H1 (cell line): ENCODE data around the gene ACSF3. TPM values are rescaled to one million over a fixed set of nuclear protein-coding genes. Genes with fewer than 3 reads are reported as not detected.

ENCODE experiments used
- CREB1 ChIP-seq: IDR thresholded peaks from 2 replicates; pipeline ENCODE4 v1.6.1; 2012; ENCODE audit warnings: inconsistent platforms
- GABPA ChIP-seq: IDR thresholded peaks from 2 replicates; pipeline ENCODE4 v1.6.1; 2011; ENCODE audit warnings: mild to moderate bottlenecking, low read length, moderate library complexity, borderline replicate concordance; ENCODE audit not compliant: insufficient read depth
- JUN ChIP-seq: IDR thresholded peaks from 2 replicates; pipeline ENCODE4 v1.6.1; 2011; ENCODE audit warnings: low read depth, mild to moderate bottlenecking, improper control_type of control experiment, low read length
- JUND ChIP-seq: IDR thresholded peaks from 2 replicates; pipeline ENCODE4 v1.6.1; 2011; ENCODE audit warnings: mild to moderate bottlenecking, improper control_type of control experiment, low read length
- NANOG ChIP-seq: IDR thresholded peaks from 2 replicates; pipeline ENCODE4 v1.6.1; 2011; ENCODE audit warnings: low read length, low read depth, mild to moderate bottlenecking, inconsistent platforms; ENCODE audit not compliant: insufficient read depth, poor library complexity, severe bottlenecking
- SAP30 ChIP-seq: fragments of 300-600 bp; sonication (generic); IDR thresholded peaks from 2 replicates; pipeline ENCODE4 v1.7.1; 2012; ENCODE audit warnings: low read length, moderate library complexity, mild to moderate bottlenecking, inconsistent platforms; ENCODE audit not compliant: insufficient read depth, insufficient replicate concordance
- SRF ChIP-seq: IDR thresholded peaks from 2 replicates; pipeline ENCODE4 v1.6.1; 2011; ENCODE audit warnings: mild to moderate bottlenecking, low read depth, low read length, moderate library complexity
- polyA plus RNA-seq, 7 experiments: library from polyadenylated mRNA; depleted of rRNA in 3 of 7; stranded (reverse) in 5 of 7; unstranded in 2 of 7; fragments of >200 nt in 5 of 7; fragments of 200-250 nt in 2 of 7; gene quantifications; 1 replicate in 5 of 7; 2 replicates in 1 of 7; 4 replicates in 1 of 7; pipeline versions ENCODE4 v1.2.1 to v1.2.3, GENCODE V29; 2011 to 2013; ENCODE audit warnings: missing spikeins in 2 of 7, mixed read lengths in 2 of 7
- total RNA-seq: library from RNA; stranded (reverse); fragmentation: NEBNext Ultra II Directional; extraction: Animal tissue kit (Norgen Biotek cat#: 25700); gene quantifications from 2 replicates; pipeline ENCODE4 v1.2.1, GENCODE V29; 2021
- TF ChIP-seq, protein P1 (sequence below): IDR thresholded peaks from 2 replicates; pipeline ENCODE4 v1.6.1; 2012; ENCODE audit warnings: low read length, inconsistent platforms
- TF ChIP-seq, protein P2 (sequence below): IDR thresholded peaks from 2 replicates; pipeline ENCODE4 v1.6.1; 2011; ENCODE audit warnings: low read length, improper control_type of control experiment

Gene ACSF3
- total and polyA plus RNA-seq, 2 of the 8 experiments (the other 6 are each of a cell fraction or from before 2014, with no cell fraction given) = 15.6 to 22.9 TPM

DNA sequence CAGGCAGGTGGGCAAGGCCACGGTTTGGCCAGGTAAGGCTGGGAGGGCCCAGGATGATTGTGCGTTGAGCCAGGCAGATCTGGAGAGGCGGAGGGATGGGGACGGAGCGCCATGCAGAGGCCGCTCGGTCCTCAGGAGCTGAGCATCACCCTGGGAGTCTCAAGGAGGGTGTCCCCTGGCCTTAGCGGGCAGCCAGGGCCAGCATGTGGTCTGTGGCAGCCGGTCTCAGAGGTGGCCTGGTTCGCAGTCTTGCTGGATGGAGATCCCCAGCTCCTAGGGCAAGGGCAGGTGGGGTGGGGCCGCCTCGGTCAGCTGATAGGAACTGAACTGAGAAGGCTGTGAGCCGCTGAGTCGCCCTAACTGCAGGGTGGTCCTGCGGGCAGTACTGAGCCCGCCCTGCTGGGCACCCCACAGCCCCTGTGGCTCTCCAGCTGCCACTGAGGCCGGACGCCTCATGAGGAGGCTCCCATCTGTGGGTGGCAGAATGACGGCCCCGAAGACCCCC, 66.2 kb downstream of the ACSF3 start (continued):
- TF ChIP-seq, protein P1, sequence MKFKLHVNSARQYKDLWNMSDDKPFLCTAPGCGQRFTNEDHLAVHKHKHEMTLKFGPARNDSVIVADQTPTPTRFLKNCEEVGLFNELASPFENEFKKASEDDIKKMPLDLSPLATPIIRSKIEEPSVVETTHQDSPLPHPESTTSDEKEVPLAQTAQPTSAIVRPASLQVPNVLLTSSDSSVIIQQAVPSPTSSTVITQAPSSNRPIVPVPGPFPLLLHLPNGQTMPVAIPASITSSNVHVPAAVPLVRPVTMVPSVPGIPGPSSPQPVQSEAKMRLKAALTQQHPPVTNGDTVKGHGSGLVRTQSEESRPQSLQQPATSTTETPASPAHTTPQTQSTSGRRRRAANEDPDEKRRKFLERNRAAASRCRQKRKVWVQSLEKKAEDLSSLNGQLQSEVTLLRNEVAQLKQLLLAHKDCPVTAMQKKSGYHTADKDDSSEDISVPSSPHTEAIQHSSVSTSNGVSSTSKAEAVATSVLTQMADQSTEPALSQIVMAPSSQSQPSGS = no peak
- TF ChIP-seq CREB1 = no peak
- no peak for TF ChIP-seq JUND
- TF ChIP-seq SRF = no peak
- TF ChIP-seq GABPA = no peak
- TF ChIP-seq SAP30 = no peak
- TF ChIP-seq, protein P2, sequence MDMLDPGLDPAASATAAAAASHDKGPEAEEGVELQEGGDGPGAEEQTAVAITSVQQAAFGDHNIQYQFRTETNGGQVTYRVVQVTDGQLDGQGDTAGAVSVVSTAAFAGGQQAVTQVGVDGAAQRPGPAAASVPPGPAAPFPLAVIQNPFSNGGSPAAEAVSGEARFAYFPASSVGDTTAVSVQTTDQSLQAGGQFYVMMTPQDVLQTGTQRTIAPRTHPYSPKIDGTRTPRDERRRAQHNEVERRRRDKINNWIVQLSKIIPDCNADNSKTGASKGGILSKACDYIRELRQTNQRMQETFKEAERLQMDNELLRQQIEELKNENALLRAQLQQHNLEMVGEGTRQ = no peak
- TF ChIP-seq JUN = no peak
- TF ChIP-seq NANOG = no peak
